ENCODE measurements around the gene INVS.
"Not testable (repeated sequence)": the region's sequence is repeated elsewhere in the genome, so short reads cannot be mapped to it uniquely, and the experiment has no call there.

DNA sequence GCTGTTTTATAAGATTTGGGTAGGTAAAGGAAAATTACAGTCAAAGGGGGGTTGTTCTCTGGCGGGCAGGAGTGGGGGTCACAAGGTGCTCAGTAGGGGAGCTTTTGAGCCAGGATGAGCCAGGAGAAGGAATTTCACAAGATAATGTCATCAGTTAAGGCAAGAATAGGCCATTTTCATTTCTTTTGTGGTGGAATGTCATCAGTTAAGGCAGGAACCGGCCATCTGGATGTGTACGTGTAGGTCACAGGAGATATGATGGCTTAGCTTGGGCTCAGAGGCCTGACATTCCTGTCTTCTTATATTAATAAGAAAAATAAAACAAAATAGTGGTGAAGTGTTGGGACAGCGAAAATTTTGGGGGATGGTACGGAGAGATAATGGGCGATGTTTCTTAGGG, 41.3 kb downstream of the INVS start:
- TF ChIP-seq, protein P1, sequence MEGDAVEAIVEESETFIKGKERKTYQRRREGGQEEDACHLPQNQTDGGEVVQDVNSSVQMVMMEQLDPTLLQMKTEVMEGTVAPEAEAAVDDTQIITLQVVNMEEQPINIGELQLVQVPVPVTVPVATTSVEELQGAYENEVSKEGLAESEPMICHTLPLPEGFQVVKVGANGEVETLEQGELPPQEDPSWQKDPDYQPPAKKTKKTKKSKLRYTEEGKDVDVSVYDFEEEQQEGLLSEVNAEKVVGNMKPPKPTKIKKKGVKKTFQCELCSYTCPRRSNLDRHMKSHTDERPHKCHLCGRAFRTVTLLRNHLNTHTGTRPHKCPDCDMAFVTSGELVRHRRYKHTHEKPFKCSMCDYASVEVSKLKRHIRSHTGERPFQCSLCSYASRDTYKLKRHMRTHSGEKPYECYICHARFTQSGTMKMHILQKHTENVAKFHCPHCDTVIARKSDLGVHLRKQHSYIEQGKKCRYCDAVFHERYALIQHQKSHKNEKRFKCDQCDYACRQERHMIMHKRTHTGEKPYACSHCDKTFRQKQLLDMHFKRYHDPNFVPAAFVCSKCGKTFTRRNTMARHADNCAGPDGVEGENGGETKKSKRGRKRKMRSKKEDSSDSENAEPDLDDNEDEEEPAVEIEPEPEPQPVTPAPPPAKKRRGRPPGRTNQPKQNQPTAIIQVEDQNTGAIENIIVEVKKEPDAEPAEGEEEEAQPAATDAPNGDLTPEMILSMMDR (IDR thresholded peaks at IDR 0.05; ENCODE audit: low read length) = not testable (repeated sequence)
- TF ChIP-seq EZH2 (optimal IDR thresholded peaks at IDR 0.05; ENCODE audit: low read depth, low read length); EZH2phosphoT487 (IDR thresholded peaks at IDR 0.05; ENCODE audit: low read length): not testable (repeated sequence)
